GDM1 (cell line): ENCODE measurements around the gene ACTG2.

ENCODE experiments used
- DNase-seq: peaks from one replicate; lab custom pipeline; 2025; lab: John Stamatoyannopoulos, UW

ACTG2 gene

GRCh38 chr2:73914667-73915066, 21.9 kb downstream of the ACTG2 start:
- DNase-seq = no peak

- no peak for DNase-seq
Measured at GRCh38 chr2:73915437-73915993, 22.7 kb downstream of the ACTG2 start.

- no peak for DNase-seq
Measured at GRCh38 chr2:73916666-73917065, 23.9 kb downstream of the ACTG2 start.

DNA sequence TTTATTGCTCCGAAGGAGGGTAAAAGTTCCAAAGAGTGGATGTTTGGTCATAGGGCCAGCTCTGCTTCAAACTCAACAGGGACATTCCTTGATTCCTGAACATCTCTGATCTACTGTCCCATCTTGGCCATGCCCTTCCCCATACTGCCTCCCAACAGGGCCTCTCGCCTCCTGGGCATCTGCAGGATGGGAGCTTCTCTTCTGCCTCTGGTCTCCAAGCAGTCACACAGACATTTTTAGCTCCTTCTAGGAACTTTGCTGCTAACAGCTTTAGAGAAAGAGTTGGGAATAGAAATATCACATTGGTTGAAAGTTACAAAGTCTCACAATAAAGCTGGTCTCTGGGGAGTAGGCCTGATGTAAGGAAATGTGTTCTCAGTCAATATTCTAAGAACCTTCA, 24.5 kb downstream of the ACTG2 start:
- no peak for DNase-seq

DNA sequence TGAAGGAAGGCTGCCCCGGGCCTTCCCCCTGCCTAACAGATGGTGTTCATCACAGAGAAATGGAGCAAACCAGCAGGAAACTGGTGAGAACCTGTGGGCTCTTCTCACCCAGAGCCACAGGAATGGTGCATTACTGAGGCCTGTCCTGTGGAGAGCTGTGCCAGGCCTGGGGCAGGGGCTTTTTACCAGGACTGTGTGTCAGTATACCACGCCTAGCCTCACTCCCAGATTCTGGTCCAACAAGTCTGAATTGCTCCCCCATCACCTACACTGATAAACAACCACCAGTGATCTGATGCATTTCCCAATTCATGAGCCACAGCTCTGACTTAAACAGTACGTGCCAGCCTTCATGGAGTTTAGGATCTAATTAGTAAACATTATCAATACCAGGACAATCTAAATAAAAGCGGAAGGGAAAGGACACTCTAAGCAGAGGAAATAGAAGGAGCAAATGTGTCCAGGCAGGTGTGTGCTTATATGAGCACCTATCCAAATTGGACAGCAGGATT, 24.9 kb downstream of the ACTG2 start:
- no peak for DNase-seq

GRCh38 chr2:73918856-73919255, 26.0 kb downstream of the ACTG2 start:
- no peak for DNase-seq

- no peak for DNase-seq
Measured at GRCh38 chr2:73919596-73920228, 26.9 kb downstream of the ACTG2 start.

- DNase-seq = no peak
Measured at GRCh38 chr2:73920577-73921545, 28.1 kb downstream of the ACTG2 start.

DNA sequence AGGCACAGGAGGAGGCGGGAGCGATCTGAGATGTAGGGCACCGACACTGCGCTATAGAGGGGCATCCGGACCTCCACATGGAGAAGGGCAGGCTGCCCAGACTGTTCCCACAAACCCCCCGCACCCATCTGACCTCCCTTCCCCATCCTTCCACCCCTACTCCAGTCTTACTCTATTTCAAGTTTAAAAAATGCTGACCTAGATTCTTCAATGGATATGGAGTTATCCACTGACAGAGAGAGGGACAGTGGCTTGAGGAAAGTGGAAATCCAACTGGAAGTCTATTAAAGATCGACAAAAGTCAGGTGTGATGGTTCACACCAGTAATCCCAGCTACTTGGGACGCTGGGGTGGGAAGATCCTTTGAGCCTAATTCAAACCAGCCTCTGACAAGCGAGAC, 28.8 kb downstream of the ACTG2 start:
- no peak for DNase-seq

GRCh38 chr2:73922681-73923080, 29.9 kb downstream of the ACTG2 start:
- DNase-seq = no peak

- no peak for DNase-seq
Measured at GRCh38 chr2:73925033-73925704, 32.4 kb downstream of the ACTG2 start.

GRCh38 chr2:73925853-73926492, 33.2 kb downstream of the ACTG2 start:
- DNase-seq = no peak

GRCh38 chr2:73926493-73927327, 33.9 kb downstream of the ACTG2 start, which contains the start of gene DGUOK:
Gene DGUOK, plus strand, starts transcription at chr2:73926880. Its CDS starts 31 bp downstream, at chr2:73926911.
- peak; percentile 97 for DNase-seq

- no peak for DNase-seq
Measured at GRCh38 chr2:73927344-73927743, 34.5 kb downstream of the ACTG2 start.

- no peak for DNase-seq
Measured at GRCh38 chr2:73928963-73929347, 36.1 kb downstream of the ACTG2 start.

DNA sequence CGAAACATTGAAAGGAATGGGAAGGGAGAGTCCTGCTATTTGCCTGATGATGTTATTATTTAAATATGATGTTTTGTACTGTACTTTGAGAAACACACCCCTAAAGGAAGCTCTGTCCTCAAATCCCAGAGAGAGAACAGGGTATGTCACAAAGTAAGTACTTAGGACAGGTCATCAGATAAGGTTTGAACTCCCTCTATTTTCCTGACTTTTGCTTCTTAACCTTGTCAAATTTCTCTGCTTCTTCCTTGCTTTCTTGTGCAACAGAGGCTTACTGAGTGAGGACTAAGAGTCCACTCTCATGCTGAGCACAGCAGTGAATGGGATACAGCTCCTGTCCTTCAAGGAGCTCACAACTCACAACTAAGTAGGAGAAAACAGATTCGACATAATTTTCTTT, 37.6 kb downstream of the ACTG2 start:
- no peak for DNase-seq

- DNase-seq = no peak
Measured at GRCh38 chr2:73931531-73932500, 39.0 kb downstream of the ACTG2 start.

DNA sequence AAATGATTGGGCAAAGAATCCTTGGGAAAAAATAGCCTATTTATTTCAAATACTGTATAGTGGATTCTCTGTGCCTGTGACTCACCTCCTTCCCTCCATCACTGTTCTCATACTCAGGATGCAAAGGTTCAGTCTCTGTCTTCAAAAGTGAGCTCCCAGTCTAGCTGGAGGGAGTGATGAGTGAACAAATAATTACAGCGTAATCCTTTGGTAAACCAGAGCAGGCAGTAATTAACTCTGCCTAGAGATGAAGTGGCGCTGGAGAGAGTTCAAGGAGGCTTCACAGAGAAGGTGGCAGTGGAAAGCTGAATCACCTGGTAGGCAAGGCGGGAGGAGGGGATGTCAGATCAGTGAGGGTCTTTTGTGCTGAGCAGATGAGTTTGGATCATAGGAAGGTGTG, 40.4 kb downstream of the ACTG2 start:
- no peak for DNase-seq

- DNase-seq = no peak
Measured at GRCh38 chr2:73935641-73936040, 42.8 kb downstream of the ACTG2 start.
